Mucosa of descending colon (tissue), 3 donors: ENCODE data around the gene GTF3C2. TPM values are rescaled to one million over a fixed set of nuclear protein-coding genes. Genes with fewer than 3 reads are reported as not detected.
A peak's percentile ranks its signal among the peaks of the same experiment; 100 is the strongest.

Experiments used
- ATAC-seq: fragments of 200-7000 bp; cut with Tn5 transposase; one replicate; pipeline ENCODE4 v1.9.1; 2020; ENCODE audit warnings: mild to moderate bottlenecking, moderate library complexity
- DNase-seq, 3 donors: peaks; one replicate each; pipeline ENCODE4 v3.0.0-alpha.2; 2020
- H3K36me3 ChIP-seq: fragments of 200-600 bp; one replicate; pipeline ENCODE4 v1.8.0; 2021; ENCODE audit warnings: low read depth, mild to moderate bottlenecking
- H3K4me1 ChIP-seq: fragments of 200-600 bp; one replicate; pipeline ENCODE4 v1.8.0; 2021; ENCODE audit warnings: low read depth, mild to moderate bottlenecking
- H3K4me3 ChIP-seq: fragments of 200-600 bp; one replicate; pipeline ENCODE4 v1.8.0; 2021; ENCODE audit warnings: mild to moderate bottlenecking
- H3K9me3 ChIP-seq: fragments of 200-600 bp; one replicate; pipeline ENCODE4 v1.8.0; 2021; ENCODE audit warnings: mild to moderate bottlenecking
- intact Hi-C, 2 donors: fragments of 100-400 bp; cut with DNase I in 1 of 2; cut with micrococcal nuclease in 1 of 2; formaldehyde crosslinking; loops; one replicate each; pipeline versions ENCODE4 v1.11.0 to v1.11.1; 2022; cut with DNase I, micrococcal nuclease
- total RNA-seq, 3 donors: library from RNA; stranded (reverse); fragmentation: NEBNext Ultra II Directional in 2 of 3; extraction: Animal tissue kit (Norgen Biotek cat#: 25700) in 2 of 3; gene quantifications; one replicate each; pipeline versions ENCODE4 v1.2.1 to v1.2.4, GENCODE V29; 2021 to 2023
- TF ChIP-seq, protein P1 (sequence below): fragments of 200-600 bp; IDR thresholded peaks from one replicate; pipeline ENCODE4 v1.8.0; 2022; ENCODE audit warnings: antibody characterized with exemption, mild to moderate bottlenecking
- donor health status: DM: no; HTN: no; CAD: no; lungs with moderate emphysema.
- donor health status: DM: no; HTN: no; CAD: no.
- donor health status: DM: no; HTN: yes; CAD: no.

Gene GTF3C2
- total RNA-seq, 3 donors from 2014 or later: 53.7 to 83.5 (median 56.9) TPM

DNA sequence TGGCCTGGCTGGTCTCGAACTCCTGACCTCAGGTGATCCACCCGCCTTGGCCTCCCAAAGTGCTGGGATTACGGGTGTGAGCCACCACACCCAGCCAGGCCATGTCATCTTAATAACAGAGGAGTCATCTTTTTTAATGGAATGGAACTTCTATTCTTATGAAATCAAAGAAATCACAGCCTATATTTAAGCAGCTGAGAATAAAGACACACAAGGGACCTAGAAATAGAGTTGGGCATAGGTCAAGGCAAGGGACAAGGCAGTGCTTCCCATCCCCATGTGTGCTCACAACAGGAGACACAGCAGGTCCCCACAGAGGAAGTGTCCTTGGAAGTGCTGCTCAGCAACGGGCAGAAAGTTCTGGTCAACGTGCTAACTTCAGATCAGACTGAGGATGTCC lies 17.0 kb upstream of the GTF3C2 start:
- Histone ChIP-seq H3K4me3 (no peak overlapping the region), H3K36me3 (peaks cover 13% of the 10 kb centered on the region), H3K9me3 (no peaks in the 10 kb centered on the region), H3K4me1 (peaks cover 27% of the 10 kb centered on the region)
- DNase-seq: no peak
- ATAC-seq: no peak
- TF ChIP-seq, protein P1, sequence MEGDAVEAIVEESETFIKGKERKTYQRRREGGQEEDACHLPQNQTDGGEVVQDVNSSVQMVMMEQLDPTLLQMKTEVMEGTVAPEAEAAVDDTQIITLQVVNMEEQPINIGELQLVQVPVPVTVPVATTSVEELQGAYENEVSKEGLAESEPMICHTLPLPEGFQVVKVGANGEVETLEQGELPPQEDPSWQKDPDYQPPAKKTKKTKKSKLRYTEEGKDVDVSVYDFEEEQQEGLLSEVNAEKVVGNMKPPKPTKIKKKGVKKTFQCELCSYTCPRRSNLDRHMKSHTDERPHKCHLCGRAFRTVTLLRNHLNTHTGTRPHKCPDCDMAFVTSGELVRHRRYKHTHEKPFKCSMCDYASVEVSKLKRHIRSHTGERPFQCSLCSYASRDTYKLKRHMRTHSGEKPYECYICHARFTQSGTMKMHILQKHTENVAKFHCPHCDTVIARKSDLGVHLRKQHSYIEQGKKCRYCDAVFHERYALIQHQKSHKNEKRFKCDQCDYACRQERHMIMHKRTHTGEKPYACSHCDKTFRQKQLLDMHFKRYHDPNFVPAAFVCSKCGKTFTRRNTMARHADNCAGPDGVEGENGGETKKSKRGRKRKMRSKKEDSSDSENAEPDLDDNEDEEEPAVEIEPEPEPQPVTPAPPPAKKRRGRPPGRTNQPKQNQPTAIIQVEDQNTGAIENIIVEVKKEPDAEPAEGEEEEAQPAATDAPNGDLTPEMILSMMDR: no peak
- intact Hi-C loops: no loop called here

DNA sequence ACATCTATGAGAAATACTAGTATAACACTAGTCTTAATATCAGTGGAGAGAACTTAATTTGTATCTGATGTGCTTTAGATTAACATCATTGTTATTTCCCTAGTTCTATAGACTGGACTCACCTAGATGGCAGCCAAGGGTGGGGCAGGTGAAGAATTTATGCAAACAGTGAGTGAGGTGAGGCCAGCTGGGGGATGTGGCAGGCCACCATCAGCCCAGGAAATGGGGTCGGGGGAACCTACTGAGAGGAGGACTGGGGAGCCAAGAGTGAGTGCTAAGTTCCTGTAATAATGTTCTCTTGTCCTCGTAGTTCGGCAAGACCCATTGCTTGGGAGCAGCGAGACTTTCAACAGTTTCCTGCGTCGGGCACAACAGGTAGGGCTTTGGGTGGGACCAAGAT lies 16.4 kb upstream of the GTF3C2 start:
- Histone ChIP-seq H3K9me3 (no peaks in the 10 kb centered on the region), H3K4me3 (no peak overlapping the region), H3K4me1 (peaks cover 24% of the 10 kb centered on the region), H3K36me3 (peaks cover 13% of the 10 kb centered on the region)
- ATAC-seq: no peak
- no peak for DNase-seq
- TF ChIP-seq, protein P1: no peak
- intact Hi-C loops: no loop called here

DNA sequence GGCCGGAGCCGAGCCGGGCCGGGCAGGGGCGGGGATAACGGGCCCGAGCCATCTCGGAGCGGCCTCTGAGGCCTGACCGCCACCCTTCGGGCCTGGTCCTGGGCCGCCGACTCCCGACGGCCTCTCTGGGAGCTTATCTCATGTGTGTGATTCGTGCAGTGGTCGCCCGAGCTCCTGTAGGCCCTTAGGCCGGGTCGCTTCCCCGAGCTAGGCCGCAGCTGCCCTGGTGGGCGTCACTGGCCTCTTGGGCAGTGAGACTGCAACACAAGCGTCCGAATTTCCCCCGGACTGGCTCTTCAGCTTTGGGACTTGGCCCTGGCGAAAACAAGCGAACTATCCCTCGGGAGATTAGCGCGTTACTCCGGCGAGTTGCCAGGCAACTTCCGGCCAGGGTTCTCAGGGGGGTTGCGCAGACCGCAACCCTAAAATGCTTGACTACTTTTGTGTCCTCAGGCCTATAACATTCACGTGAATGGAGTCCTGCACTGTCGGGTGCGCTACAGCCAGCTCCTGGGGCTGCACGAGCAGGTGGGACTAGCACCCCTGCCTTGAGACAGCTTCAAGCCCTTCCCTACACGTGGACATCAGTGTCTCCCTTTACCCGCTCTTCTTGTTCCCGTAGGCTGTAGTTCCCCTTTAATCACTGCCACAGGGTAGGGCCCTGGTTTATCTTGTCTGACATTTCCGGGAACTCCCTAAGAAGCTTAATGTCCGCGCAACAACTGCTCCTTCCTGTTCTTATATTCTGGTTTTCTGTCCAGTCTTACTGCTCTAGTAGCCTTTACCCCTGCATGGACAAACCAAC lies 14.5 kb upstream of the GTF3C2 start:
- Histone ChIP-seq H3K9me3 (no peaks in the 10 kb centered on the region), H3K4me3 (peak overlapping the region; percentile 97), H3K36me3 (peaks cover 17% of the 10 kb centered on the region), H3K4me1 (peaks cover 24% of the 10 kb centered on the region)
- intact Hi-C loops: no loop called here
- DNase-seq (peak in 1 of 3 donors; percentile 70), ATAC-seq (peak; percentile 53)
- TF ChIP-seq, protein P1: no peak

- DNase-seq (peak; percentile 99 to 100 (median 100)), ATAC-seq (peak; percentile 94)
- H3K36me3 ChIP-seq: peaks cover 17% of the 10 kb centered on the region
- TF ChIP-seq, protein P1: peak; percentile 82
- peak within 1 kb of the TSS; percentile 97 for H3K4me3 ChIP-seq
- H3K9me3 ChIP-seq: no peaks in the 10 kb centered on the region
- peaks cover 24% of the 10 kb centered on the region for H3K4me1 ChIP-seq
- intact Hi-C loops: no loop called here
These were observed 13.7 kb upstream of the GTF3C2 start, which contains the start of the genes EIF2B4 and SNX17 for GRCh38 chr2:27370026-27370815. Gene EIF2B4 (minus strand): TSS chr2:27370338. CDS start chr2:27370314, 24 bp downstream. Gene SNX17 (plus strand): TSS chr2:27370616. CDS start chr2:27370744, 128 bp downstream.

GRCh38 chr2:27369471-27370025 lies 13.0 kb upstream of the GTF3C2 start:
- peak in 1 of 3 donors; percentile 65 for DNase-seq
- peak; percentile 40 for ATAC-seq
- Histone ChIP-seq H3K4me3 (peak overlapping the region; percentile 97), H3K4me1 (peaks cover 24% of the 10 kb centered on the region), H3K36me3 (peaks cover 17% of the 10 kb centered on the region), H3K9me3 (no peaks in the 10 kb centered on the region)
- TF ChIP-seq, protein P1: no peak
- intact Hi-C loops: no loop called here
